ENCODE results near the gene NYNRIN. TPM values are rescaled to one million over a fixed set of nuclear protein-coding genes. Genes with fewer than 3 reads are reported as not detected.
A peak's percentile ranks its signal among the peaks of the same experiment; 100 is the strongest.

NYNRIN gene
- total RNA-seq, 1 donor from 2014 or later: 15.5 TPM

DNA sequence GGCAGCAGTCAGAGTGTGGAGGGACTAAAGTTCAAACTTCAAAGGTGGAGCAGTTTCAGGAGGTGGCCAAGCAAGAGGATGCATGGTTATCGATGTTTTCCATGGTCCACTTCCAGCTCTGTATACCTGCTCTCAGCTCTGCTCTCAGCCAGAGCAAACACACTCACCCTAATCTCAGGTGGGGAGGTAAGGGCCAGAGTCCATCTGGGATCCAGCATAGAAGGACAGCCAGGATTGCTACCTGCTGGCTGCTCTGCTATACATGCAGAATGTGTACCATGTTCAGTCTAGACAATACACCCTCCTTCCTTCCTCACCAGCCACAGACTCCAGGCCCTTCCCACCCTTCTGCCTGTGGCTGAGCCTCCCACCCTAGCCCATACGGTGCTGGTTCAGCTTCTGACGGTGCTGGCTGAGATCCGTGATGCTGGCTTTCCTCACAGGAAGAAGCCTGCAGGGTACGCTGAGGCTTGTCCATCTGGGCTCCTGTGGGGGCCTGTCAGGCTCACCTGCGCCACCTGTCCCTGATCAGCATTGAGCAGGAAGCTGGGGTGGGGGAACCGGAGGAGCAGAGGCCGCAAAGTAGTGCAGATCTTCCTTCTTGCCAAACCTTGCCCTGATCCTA lies 28.2 kb downstream of the NYNRIN start:
- H3K4me3 Mint-ChIP-seq: no peak overlapping the region
- Histone ChIP-seq H2AFZ (replicated peaks) (no peak overlapping the region), H3F3A (ENCODE audit: low read depth) (peaks cover 17% of the 10 kb centered on the region), H3K4me1 (no peaks in the 10 kb centered on the region), H3K27ac (no peak overlapping the region), H3K27me3 (peaks cover 56% of the 10 kb centered on the region), H4K20me1 (ENCODE audit: low read depth) (peaks cover 14% of the 10 kb centered on the region), H3K9me3 (ENCODE audit: low read depth) (no peaks in the 10 kb centered on the region), H3K79me2 (ENCODE audit: low read depth) (peaks cover 4% of the 10 kb centered on the region), H3K4me3 (no peak overlapping the region), H3K4me2 (no peak overlapping the region), H3K9ac (no peak overlapping the region), H3K36me3 (no peaks in the 10 kb centered on the region)
- H3K27me3 Mint-ChIP-seq (ENCODE audit: insufficient read depth, low read depth): peaks cover 8% of the 10 kb centered on the region
- H3K36me3 Mint-ChIP-seq: no peaks in the 10 kb centered on the region
- H3K4me1 Mint-ChIP-seq: peaks cover 17% of the 10 kb centered on the region
- DNase-seq (ENCODE audit: low spot score): no peak
- TF ChIP-seq EZH2phosphoT487 (IDR thresholded peaks at IDR 0.05) (no peak), EZH2 (IDR thresholded peaks at IDR 0.05) (no peak)
- TF ChIP-seq, protein P1, sequence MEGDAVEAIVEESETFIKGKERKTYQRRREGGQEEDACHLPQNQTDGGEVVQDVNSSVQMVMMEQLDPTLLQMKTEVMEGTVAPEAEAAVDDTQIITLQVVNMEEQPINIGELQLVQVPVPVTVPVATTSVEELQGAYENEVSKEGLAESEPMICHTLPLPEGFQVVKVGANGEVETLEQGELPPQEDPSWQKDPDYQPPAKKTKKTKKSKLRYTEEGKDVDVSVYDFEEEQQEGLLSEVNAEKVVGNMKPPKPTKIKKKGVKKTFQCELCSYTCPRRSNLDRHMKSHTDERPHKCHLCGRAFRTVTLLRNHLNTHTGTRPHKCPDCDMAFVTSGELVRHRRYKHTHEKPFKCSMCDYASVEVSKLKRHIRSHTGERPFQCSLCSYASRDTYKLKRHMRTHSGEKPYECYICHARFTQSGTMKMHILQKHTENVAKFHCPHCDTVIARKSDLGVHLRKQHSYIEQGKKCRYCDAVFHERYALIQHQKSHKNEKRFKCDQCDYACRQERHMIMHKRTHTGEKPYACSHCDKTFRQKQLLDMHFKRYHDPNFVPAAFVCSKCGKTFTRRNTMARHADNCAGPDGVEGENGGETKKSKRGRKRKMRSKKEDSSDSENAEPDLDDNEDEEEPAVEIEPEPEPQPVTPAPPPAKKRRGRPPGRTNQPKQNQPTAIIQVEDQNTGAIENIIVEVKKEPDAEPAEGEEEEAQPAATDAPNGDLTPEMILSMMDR (IDR thresholded peaks at IDR 0.05): no peak
- no peak overlapping the region for H3K27ac Mint-ChIP-seq
- H3K9me3 Mint-ChIP-seq: no peaks in the 10 kb centered on the region

DNA sequence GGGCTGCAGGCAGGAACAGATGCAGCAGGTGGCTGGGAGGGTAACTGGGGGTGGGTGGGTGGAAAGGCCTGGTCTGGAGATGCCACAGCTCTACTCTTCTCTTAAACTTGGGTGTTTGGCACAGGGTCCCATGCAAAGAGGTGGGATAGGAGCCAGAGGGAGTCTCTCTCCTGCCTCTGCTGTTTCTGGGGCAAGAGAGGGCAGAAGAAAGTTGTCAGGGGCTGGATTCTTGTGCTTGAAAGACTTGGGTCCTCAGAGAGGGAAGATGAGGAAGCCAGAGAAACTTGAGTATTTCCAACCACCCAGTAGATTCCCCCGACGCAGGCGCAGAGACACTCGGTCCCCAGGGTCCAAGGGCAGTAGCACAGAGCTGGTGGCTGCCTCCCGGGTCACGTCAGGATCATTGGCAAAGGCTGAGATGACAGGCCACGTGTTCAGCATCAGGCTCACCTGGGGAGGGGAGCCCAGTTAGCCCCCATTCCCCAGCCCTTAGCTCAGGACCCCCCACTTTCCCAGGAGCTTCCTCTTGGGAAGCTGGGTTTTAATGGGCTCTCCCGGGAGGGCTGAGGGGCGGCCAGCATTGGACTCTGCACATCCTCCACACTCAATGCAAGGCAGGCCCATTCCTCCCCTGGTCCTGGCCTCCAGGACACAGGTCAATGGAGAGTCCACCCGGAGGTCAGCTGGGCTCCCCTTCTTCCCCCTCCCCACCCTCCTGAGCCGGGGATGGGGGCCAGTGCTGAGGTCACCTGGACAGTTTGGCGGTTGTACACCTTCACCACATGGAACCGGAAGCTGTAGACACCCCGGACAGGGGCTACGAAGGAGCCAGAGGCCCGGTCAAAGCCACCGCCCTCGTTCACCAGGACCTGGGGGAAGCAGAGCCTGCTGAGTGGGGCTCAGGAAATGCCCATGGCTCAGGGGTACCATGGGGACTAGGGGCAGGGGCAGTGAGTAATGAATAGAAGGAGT lies 29.0 kb downstream of the NYNRIN start:
- peaks cover under 1% of the 10 kb centered on the region for H3K36me3 Mint-ChIP-seq
- no peak for TF ChIP-seq EZH2phosphoT487 (IDR thresholded peaks at IDR 0.05)
- no peak for TF ChIP-seq EZH2 (IDR thresholded peaks at IDR 0.05)
- TF ChIP-seq, protein P1 (IDR thresholded peaks at IDR 0.05): no peak
- Histone ChIP-seq H4K20me1 (ENCODE audit: low read depth) (peaks cover 22% of the 10 kb centered on the region), H3K9me3 (ENCODE audit: low read depth) (no peaks in the 10 kb centered on the region), H3K4me2 (no peak overlapping the region), H3K4me1 (no peaks in the 10 kb centered on the region), H3K4me3 (no peak overlapping the region), H3K27me3 (peaks cover 48% of the 10 kb centered on the region), H3K36me3 (no peaks in the 10 kb centered on the region), H3K27ac (no peak overlapping the region), H3F3A (ENCODE audit: low read depth) (peaks cover 17% of the 10 kb centered on the region), H3K79me2 (ENCODE audit: low read depth) (peaks cover 4% of the 10 kb centered on the region), H2AFZ (replicated peaks) (no peak overlapping the region), H3K9ac (no peak overlapping the region)
- H3K27ac Mint-ChIP-seq: no peak overlapping the region
- no peaks in the 10 kb centered on the region for H3K9me3 Mint-ChIP-seq
- H3K4me3 Mint-ChIP-seq: peak overlapping the region; percentile 25
- H3K4me1 Mint-ChIP-seq: peaks cover 17% of the 10 kb centered on the region
- no peak for DNase-seq (ENCODE audit: low spot score)
- H3K27me3 Mint-ChIP-seq (ENCODE audit: insufficient read depth, low read depth): peaks cover 8% of the 10 kb centered on the region

DNA sequence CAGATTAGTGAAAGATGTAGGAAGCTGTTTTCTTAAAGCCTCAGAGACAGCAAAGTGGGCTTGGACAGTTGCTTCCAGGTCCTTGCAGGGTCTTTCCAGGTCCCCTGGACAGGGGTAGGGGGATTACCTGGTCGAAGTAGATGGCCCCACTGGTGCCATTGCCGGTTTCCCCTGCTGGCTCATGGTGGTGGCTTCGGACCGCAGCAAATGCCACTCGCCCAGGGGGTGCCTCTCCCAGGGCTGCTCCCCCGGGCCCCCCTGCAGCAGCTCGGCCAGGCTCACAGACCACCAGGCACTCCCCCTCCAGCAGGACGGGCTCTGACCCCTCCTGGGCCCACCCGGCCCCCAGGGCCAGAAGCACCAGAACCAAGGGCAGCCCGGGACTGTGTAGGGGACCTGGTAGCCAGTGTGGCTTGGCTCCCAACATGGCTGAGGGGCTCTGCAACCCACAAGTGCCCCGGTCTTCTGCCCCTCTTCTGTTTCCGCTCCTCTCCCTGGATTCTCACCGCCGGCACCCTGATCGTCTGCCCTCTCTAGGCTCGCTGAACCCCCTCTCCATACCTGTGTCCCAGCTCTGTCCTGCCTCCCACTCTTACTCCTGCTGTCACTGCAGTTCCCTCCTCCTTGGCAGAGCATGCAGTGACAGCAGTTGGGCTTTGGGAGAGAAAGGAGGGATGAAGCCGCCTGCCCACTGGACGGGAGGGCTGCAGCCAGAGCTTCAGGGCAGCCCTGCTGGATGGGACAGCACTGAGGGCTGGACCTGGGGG lies 30.0 kb downstream of the NYNRIN start:
- H3K4me1 Mint-ChIP-seq: peaks cover 17% of the 10 kb centered on the region
- Histone ChIP-seq H3K27me3 (peaks cover 38% of the 10 kb centered on the region), H3K27ac (no peak overlapping the region), H4K20me1 (ENCODE audit: low read depth) (peaks cover 22% of the 10 kb centered on the region), H3K4me1 (no peaks in the 10 kb centered on the region), H3K4me2 (peak overlapping the region; percentile 89), H3K79me2 (ENCODE audit: low read depth) (peaks cover 4% of the 10 kb centered on the region), H2AFZ (replicated peaks) (peak overlapping the region; percentile 60), H3K36me3 (no peaks in the 10 kb centered on the region), H3K9ac (no peak overlapping the region), H3F3A (ENCODE audit: low read depth) (peaks cover 17% of the 10 kb centered on the region), H3K4me3 (no peak overlapping the region), H3K9me3 (ENCODE audit: low read depth) (no peaks in the 10 kb centered on the region)
- no peak for TF ChIP-seq EZH2 (IDR thresholded peaks at IDR 0.05)
- TF ChIP-seq, protein P1 (IDR thresholded peaks at IDR 0.05): no peak
- no peak for TF ChIP-seq EZH2phosphoT487 (IDR thresholded peaks at IDR 0.05)
- H3K27me3 Mint-ChIP-seq (ENCODE audit: insufficient read depth, low read depth): peaks cover 8% of the 10 kb centered on the region
- H3K4me3 Mint-ChIP-seq: peak overlapping the region; percentile 87
- no peaks in the 10 kb centered on the region for H3K9me3 Mint-ChIP-seq
- H3K27ac Mint-ChIP-seq: peak overlapping the region; percentile 88
- H3K36me3 Mint-ChIP-seq: peaks cover 3% of the 10 kb centered on the region
- no peak for DNase-seq (ENCODE audit: low spot score)
